ENCODE measurements around the gene PHLDB3.
"Not testable (repeated sequence)": the region's sequence is repeated elsewhere in the genome, so short reads cannot be mapped to it uniquely, and the experiment has no call there.

PHLDB3 gene

DNA sequence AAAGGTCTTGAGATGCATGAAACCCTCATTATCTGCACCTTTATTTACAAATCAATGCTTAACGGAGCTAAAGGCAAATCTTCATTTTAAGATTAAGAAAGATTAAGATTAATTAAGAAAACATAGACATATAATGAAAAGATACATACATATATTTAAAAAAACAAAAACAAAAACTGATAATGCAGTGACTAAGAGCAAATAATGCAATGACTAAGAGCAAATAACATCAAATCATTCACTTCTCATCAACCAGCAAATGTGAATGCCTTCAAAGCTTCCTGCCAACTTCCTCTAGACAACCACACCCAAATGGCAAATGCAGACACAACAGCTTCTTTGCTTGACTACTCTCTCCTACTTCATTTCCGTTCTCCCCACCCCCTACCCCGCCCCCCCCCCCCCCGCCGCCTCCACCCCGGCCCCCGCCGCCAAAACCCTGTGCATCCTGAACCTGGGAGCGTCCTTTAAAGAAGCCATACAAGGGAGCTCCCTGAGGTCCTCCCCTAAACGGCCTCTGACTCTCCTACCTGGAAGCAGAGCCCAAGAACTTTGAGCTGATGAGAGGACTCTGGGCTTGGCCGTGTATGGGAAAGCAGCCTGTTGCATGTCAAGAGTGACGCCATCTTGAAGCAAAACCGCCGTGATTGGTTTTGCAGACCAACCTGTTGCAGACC, 65.4 kb downstream of the PHLDB3 start:
- peak; percentile 73 to 88 for ATAC-seq

DNA sequence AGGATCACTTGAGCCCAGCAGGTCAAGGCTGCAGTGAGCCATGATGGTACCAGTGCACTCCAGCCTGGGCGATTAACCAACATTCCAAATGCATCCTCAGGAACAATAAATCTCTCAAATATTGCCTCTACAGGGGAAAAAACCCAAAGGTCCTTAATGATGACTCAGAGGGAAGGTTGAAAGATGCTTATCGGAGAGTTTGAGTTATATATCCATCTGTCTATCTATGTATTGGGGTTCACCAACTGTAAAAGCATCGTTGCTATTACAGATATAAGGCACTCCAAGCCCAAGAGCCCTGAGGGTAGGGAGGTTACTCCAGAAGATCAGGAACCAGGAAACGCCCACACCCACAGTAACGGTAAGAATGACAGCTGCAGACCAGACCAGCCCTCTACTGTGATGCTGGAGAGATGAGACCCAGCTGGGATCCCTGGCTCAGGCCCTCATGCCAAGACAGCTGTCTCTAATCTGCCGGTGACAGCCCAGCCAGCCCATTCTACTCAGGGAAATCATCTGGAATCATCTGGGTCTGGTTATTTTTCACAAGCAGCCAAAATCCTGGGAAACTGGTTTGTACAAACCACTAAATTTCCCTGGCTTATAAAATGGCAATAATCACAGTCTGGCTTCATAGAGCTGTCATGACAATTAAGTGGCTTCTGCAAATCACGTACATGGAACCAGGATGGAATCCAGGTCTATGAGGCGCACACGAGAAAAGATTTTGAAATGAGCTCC, 66.1 kb downstream of the PHLDB3 start:
- no peak for ATAC-seq

DNA sequence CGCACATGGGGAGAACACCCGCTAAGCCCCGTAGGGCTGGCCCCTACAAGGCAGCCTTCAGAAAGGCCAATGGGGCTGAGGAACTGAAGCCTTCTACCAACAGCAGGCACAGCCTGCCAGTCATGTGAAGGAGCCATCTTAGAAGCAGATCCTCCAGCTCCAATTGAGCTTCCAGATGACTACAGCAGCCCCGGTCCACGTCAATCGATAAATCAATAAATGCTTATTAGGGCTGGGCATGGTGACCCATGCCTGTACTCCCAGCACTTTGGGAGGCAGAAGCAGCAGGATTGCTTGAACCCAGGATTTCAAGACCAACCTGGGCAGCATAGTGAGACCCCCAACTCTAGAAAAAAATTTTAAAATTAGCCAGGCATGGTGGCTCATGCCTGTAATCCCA, 66.8 kb downstream of the PHLDB3 start:
- ATAC-seq: no peak

DNA sequence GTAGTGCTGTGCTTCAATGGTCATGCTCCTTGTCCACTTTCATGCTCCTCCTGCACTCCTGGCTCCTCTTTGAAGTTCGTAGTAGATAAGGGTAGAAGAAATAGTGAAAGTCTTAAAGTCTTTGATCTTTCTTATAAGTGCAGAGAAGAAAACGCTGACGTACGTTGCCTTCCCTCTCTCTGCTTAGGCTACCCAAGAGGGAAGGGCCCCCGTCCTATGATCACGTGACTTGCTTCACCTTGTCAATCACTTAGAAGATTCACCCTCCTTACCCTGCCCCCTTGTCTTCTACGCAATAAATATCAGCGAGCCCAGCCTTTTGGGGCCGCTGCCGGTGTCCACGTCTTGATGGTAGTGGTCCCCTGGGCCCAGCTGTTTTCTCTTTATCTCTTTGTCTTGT, 67.3 kb downstream of the PHLDB3 start:
- not testable (repeated sequence) for ATAC-seq

DNA sequence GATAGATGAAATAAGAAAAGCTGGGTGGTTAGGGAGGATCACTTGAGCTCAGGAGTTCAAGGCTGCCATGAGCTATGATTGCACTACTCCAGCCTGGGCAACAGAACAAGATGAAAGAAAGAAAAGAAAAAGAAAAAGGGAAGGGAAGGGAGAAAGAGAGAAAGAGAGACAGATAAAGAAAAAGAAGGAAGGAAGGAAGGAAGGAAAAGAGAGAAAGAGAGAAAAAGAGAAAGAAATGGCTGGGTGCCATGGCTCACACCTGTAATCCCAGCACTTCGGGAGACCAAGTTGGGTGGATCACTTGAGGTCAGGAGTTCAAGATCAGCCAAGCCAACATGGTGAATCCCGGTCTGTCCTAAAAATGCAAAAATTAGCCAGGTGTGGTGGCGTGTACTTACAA, 68.8 kb downstream of the PHLDB3 start:
- ATAC-seq: no peak

DNA sequence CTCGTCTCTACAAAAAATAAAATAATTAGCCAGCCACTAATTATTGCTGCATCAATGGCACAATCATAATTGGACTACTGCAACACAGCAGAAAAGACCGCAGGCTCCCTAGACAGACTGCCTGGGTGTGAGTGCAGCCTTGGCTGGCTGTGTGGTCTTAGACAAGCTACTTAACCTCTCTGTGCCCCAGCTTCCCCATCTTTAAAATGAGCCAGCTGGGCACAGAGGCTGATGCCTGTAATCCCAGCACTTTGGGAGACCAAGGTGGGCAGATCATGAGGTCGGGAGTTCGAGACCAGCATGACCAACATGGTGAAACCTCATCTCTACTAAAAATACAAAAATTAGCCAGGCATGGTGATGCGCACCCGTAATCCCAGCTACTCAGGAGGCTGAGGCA, 70.9 kb downstream of the PHLDB3 start:
- ATAC-seq: no peak

DNA sequence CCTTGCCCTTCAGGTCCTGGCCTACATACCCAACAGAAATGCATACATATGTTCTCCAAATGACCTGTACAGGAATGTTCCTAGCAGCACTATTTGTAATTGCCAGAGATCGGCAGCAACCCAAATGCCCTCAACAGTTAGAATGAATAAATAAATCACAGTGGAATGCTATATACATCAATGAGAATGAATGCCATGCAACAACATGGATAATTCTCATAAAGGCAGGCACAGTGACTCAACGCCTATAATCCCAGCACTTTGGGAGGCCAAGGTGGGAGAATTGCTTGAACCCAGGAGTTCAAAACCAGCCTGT, 71.2 kb downstream of the PHLDB3 start:
- no peak for ATAC-seq

DNA sequence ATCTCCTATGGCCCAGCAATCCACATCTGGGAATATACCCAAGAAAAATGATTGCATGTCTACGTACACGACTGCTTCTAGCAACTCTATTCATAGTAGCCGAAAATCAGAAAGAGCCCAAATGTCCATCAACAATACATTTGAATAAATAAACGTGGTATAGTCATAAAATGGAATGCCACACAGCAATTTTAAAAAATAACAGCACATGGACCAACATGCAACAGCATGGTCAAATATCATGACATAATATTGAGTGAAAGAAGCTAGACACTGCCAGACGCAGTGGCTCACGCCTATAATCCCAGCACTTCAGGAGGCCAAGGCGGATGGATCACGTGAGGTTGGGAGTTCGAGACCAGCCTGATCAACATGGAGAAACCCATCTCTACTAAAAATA, 73.6 kb downstream of the PHLDB3 start:
- no peak for ATAC-seq

DNA sequence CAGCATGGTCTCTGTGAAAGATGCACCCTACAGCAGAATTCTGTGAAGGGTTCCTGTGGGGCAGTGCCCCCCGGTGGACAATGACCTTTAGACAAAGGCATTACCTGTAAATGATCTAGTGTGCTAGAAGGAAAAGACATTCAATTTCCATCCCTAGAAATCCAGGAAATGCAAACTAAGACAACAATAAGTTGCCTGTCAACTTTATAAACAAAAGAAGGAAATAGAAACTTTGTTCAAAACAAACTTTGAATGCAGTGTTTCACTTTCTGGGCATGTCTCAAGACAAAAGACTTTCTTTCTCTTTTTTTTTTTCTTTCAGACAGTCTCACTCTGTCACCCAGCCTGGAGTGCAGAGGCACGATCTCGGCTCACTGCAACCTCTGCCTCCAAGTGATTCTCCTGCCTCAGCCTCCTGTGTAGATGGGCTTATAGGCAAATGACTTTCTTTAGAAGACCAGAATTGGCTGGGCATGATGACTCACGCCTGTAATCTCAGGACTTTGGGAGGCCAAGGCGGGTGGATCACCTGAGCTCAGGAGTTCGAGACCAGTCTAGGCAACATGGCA, 74.3 kb downstream of the PHLDB3 start:
- no peak for ATAC-seq

DNA sequence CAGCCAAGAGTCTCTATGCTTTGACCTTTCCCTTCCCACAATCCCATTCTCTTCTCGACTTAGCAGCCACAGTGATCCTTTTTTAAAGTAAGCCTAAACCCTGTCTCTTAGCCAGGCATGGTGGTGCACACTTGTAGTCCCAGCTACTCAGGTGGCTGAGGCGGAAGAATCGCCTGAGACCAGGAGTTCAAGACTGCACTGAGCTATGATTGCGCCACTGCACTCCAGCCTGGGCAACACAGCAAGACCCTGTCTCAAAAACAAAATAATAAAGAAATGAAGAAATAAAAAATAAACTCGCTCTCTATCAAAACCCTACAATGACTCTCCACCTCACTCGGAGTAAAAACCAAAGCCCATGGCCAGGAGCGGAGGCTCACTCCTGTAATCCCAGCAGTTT, 75.2 kb downstream of the PHLDB3 start:
- ATAC-seq: no peak

DNA sequence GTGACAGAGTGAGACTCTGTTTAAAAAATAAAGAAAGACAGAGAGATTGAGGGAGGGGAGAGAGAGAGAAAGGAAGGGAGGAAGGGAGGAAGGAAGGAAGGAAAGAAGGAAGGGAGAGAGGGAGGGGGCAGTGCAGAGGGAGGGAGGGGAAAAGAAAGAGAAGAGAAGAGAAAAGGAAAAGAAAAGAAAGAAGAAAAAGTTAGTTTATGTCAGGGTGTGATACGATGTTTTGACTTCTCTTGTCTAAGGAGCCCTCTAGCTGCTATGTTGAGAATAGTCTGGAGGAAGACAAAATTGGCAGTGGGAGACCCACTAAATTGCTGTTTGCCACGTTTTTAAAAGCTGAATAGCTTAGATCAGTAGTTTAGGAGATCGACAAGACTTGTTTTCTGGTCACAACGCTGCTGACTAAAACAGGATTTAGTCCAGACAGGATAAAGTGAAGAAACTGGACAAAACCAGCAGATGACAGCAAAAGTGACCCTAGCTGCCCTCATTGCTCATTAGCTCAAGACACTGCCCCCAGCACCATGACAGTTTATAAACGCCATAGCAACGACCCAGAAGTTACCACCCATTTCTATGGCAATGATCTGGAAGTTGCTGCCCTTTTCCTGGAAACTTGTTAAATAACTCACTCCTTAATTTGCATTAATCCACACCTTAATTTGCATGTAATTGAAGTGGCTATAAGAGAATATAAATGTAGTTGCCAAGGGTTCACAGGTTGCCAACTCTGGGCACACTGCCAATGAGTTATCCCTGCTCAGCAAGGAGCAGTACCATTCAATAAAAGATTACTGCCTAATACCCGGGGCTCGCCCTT, 78.8 kb downstream of the PHLDB3 start:
- no peak for ATAC-seq

Data from activated CD4-positive, CD25-positive, alpha-beta regulatory T cell treated with anti-CD3 and anti-CD28 coated beads, Interleukin-2, amount 50 U/mL, for 24 hours (primary cell).